HCT116 (cell line): ENCODE results near the gene CAB39. TPM values are rescaled to one million over a fixed set of nuclear protein-coding genes. Genes with fewer than 3 reads are reported as not detected.

Source experiments
- ATAC-seq: fragments of 200-7000 bp; cut with Tn5 transposase; 2 replicates; pipeline ENCODE4 v1.9.1; 2020; ENCODE audit warnings: mild to moderate bottlenecking, moderate library complexity
- BruUV-seq: library from RNA; stranded (reverse); fragments of 400-500 nt; replicated peaks from 2 replicates; lab custom pipeline; 2021; lab: Mats Ljungman, UMichigan
- CTCF ChIA-PET: fragments of 300-600 bp; sonication (Branson Sonifier 250); formaldehyde crosslinking; loops from one replicate; lab custom pipeline; 2021; ENCODE audit warnings: antibody characterized with exemption; lab: Charles Lee
- POLR2A ChIA-PET: fragments of 300-600, 350-600 bp; sonication (Branson Sonifier 250); formaldehyde crosslinking; loops from one replicate; lab custom pipeline; 2021; ENCODE audit warnings: antibody characterized with exemption; lab: Charles Lee
- RAD21 ChIA-PET, 2 experiments: fragments of 300-600 bp; sonication (Branson Sonifier 250); formaldehyde crosslinking; loops; one replicate each; lab custom pipeline; 2023; ENCODE audit warnings: low total read pairs in 2 of 2; ENCODE audit not compliant: uncharacterized antibody in 2 of 2, unreplicated experiment in 2 of 2, low non-redundant PET in 1 of 2; lab: Charles Lee
- DNase-seq: peaks from one replicate; pipeline ENCODE4 v3.0.0-alpha.2; 2010; ENCODE audit warnings: low read depth, low spot score
- H2AFZ ChIP-seq: fragments of 200-600 bp; shearing (Covaris generic), sonication (generic); 2 replicates; pipeline ENCODE4 v1.6.1; 2017; ENCODE audit warnings: low read depth, mixed run types, mixed read lengths, antibody characterized with exemption, low read length; ENCODE audit not compliant: poor library complexity, severe bottlenecking
- H3K27ac ChIP-seq: 2 replicates; pipeline ENCODE4 v1.5.1; 2012; ENCODE audit warnings: low read depth, low read length
- H3K27me3 ChIP-seq: fragments of 200-600 bp; sonication (generic); 2 replicates; pipeline ENCODE4 v1.6.1; 2016; ENCODE audit warnings: mixed run types, low read length, mixed read lengths; ENCODE audit not compliant: insufficient read depth
- H3K36me3 ChIP-seq, 2 experiments: fragments of 200-500 bp in 1 of 2; fragments of 200-600 bp in 1 of 2; sonication (Bioruptor generic) in 1 of 2; sonication (generic) in 1 of 2; 2 replicates each; pipeline versions ENCODE4 v1.5.1 to v1.6.1; 2014 to 2016; ENCODE audit warnings: low read length in 2 of 2, inconsistent platforms in 1 of 2, mixed read lengths in 1 of 2, mixed run types in 1 of 2; ENCODE audit not compliant: insufficient read depth in 2 of 2, control insufficient read depth in 1 of 2
- H3K4me1 ChIP-seq, 2 experiments: fragments of 200-600 bp in 1 of 2; sonication (generic) in 1 of 2; 2 replicates each; pipeline versions ENCODE4 v1.5.1 to v1.6.1; 2012 to 2017; ENCODE audit warnings: low read length in 2 of 2, inconsistent platforms in 1 of 2, mild to moderate bottlenecking in 1 of 2, mixed read lengths in 1 of 2, mixed run types in 1 of 2, moderate library complexity in 1 of 2; ENCODE audit not compliant: insufficient read depth in 2 of 2, control insufficient read depth in 1 of 2
- H3K4me2 ChIP-seq: fragments of 200-600 bp; sonication (generic); 2 replicates; pipeline ENCODE4 v1.6.1; 2017; ENCODE audit warnings: mixed run types, low read length, mixed read lengths
- H3K4me3 ChIP-seq, 2 experiments: fragments of 200-600 bp in 1 of 2; sonication (generic) in 1 of 2; replicated peaks in 1 of 2; 2 replicates each; pipeline ENCODE4 v1.5.1; 2011 to 2016; ENCODE audit warnings: low read length in 2 of 2, control low read depth in 1 of 2, low read depth in 1 of 2, mild to moderate bottlenecking in 1 of 2, mixed read lengths in 1 of 2, mixed run types in 1 of 2
- H3K79me2 ChIP-seq: fragments of 200-600 bp; sonication (generic); 2 replicates; pipeline ENCODE4 v1.6.1; 2017; ENCODE audit warnings: mild to moderate bottlenecking, mixed run types, low read length, moderate library complexity, mixed read lengths; ENCODE audit not compliant: insufficient read depth
- H3K9ac ChIP-seq: fragments of 200-600 bp; sonication (generic); 2 replicates; pipeline ENCODE4 v1.6.1; 2016; ENCODE audit warnings: low read length, mixed read lengths
- H3K9me2 ChIP-seq: fragments of 200-600 bp; sonication (generic), shearing (Covaris generic); 2 replicates; pipeline ENCODE4 v1.6.1; 2017; ENCODE audit warnings: mixed run types, mild to moderate bottlenecking, moderate library complexity; ENCODE audit not compliant: insufficient read depth
- H3K9me3 ChIP-seq, 2 experiments: fragments of 200-500 bp in 1 of 2; fragments of 200-600 bp in 1 of 2; sonication (Bioruptor generic) in 1 of 2; sonication (generic) in 1 of 2; 2 replicates each; pipeline ENCODE4 v1.6.1; 2014 to 2017; ENCODE audit warnings: low read length in 2 of 2, mixed read lengths in 2 of 2, inconsistent platforms in 1 of 2, low read depth in 1 of 2, mild to moderate bottlenecking in 1 of 2, mixed run types in 1 of 2, moderate library complexity in 1 of 2; ENCODE audit not compliant: control insufficient read depth in 1 of 2, insufficient read depth in 1 of 2
- H4K20me1 ChIP-seq: fragments of 200-600 bp; sonication (generic), shearing (Covaris generic); 2 replicates; pipeline ENCODE4 v1.6.1; 2017; ENCODE audit warnings: mixed run types, mild to moderate bottlenecking, moderate library complexity; ENCODE audit not compliant: insufficient read depth
- ATF3 ChIP-seq: IDR thresholded peaks from 2 replicates; pipeline ENCODE4 v1.6.1; 2012
- CBX3 ChIP-seq: IDR thresholded peaks from 2 replicates; pipeline ENCODE4 v1.6.1; 2012; ENCODE audit warnings: low read depth
- EGR1 ChIP-seq: IDR thresholded peaks from 2 replicates; pipeline ENCODE4 v1.6.1; 2012; ENCODE audit warnings: low read depth
- ELF1 ChIP-seq: IDR thresholded peaks from 2 replicates; pipeline ENCODE4 v1.6.1; 2012; ENCODE audit warnings: low read depth, borderline replicate concordance
- EZH2 ChIP-seq: fragments of 200-600 bp; sonication (generic); IDR thresholded peaks from 2 replicates; pipeline ENCODE4 v1.6.1; 2017; ENCODE audit warnings: antibody characterized with exemption, mixed run types
- EZH2phosphoT487 ChIP-seq: fragments of 200-600 bp; IDR thresholded peaks from 2 replicates; pipeline ENCODE4 v1.6.1; 2018; ENCODE audit warnings: antibody characterized with exemption, borderline replicate concordance
- POLR2A ChIP-seq: IDR thresholded peaks from 2 replicates; pipeline ENCODE4 v1.7.0; 2011; ENCODE audit warnings: borderline replicate concordance; ENCODE audit not compliant: insufficient read depth, insufficient read length; ENCODE audit errors: extremely low read depth
- RAD21 ChIP-seq: IDR thresholded peaks from 2 replicates; pipeline ENCODE4 v1.6.1; 2012; ENCODE audit warnings: low read depth, mild to moderate bottlenecking
- REST ChIP-seq: IDR thresholded peaks from 2 replicates; pipeline ENCODE4 v1.6.1; 2012; ENCODE audit warnings: low read depth
- SP1 ChIP-seq: IDR thresholded peaks from 2 replicates; pipeline ENCODE4 v1.6.1; 2012; ENCODE audit warnings: low read depth
- SRF ChIP-seq: IDR thresholded peaks from 2 replicates; pipeline ENCODE4 v1.6.1; 2012; ENCODE audit warnings: low read depth
- ZFX ChIP-seq: fragments of 450-650 bp; IDR thresholded peaks from 2 replicates; pipeline ENCODE4 v1.6.1; 2017
- intact Hi-C: fragments of 100-400 bp; cut with micrococcal nuclease; formaldehyde crosslinking; loops from 2 replicates; pipeline ENCODE4 v1.10.0; 2022
- total RNA-seq: library from RNA; stranded (reverse); gene quantifications from one replicate; pipeline ENCODE4 v1.2.1, GENCODE V29; 2021; ENCODE audit not compliant: unreplicated experiment

CAB39 gene
- total RNA-seq, 1 experiment from 2014 or later = 63.6 TPM

- TF ChIP-seq SP1 (no peak), EZH2phosphoT487 (no peak), REST (no peak), ELF1 (no peak), CBX3 (no peak), POLR2A (no peak), EGR1 (no peak), SRF (no peak), ZFX (no peak), RAD21 (no peak), EZH2 (no peak), ATF3 (no peak)
- CTCF ChIA-PET = no interaction called here
- intact Hi-C loops = no loop called here
- Histone ChIP-seq H4K20me1 (peaks cover 4% of the 10 kb centered on the region; the same call in 1 of the 2 replicates), H3K9me2 (no peaks in the 10 kb centered on the region), H3K9ac (no peak overlapping the region), H2AFZ (no peak overlapping the region), H3K9me3 (no peaks in the 10 kb centered on the region), H3K4me3 (no peak overlapping the region), H3K4me2 (no peak overlapping the region), H3K27ac (no peak overlapping the region), H3K27me3 (no peaks in the 10 kb centered on the region), H3K79me2 (peaks cover 79% of the 10 kb centered on the region), H3K4me1 (peaks cover 0 to 11% of the 10 kb centered on the region in 2 experiments; a peak in 2 of 4 replicates), H3K36me3 (no peaks in the 10 kb centered on the region)
- BruUV-seq = no TSS peak
- POLR2A ChIA-PET = no interaction called here
- ATAC-seq (no peak), DNase-seq (no peak)
- RAD21 ChIA-PET = no interaction called here
Measured at GRCh38 chr2:230749111-230749510, 36.5 kb downstream of the CAB39 start.
